Glutamatergic neuron (in vitro differentiated cells): ENCODE results near the gene CYP39A1. TPM values are rescaled to one million over a fixed set of nuclear protein-coding genes. Genes with fewer than 3 reads are reported as not detected.

Experiments
- DNase-seq: peaks from one replicate; pipeline ENCODE4 v3.0.0; 2022
- H3K27ac Mint-ChIP-seq: one replicate; pipeline ENCODE4 v1.8.0; 2020; ENCODE audit warnings: mild to moderate bottlenecking, mixed read lengths, inconsistent platforms; ENCODE audit not compliant: unreplicated experiment
- H3K27me3 Mint-ChIP-seq: one replicate; pipeline ENCODE4 v1.8.0; 2020; ENCODE audit warnings: mild to moderate bottlenecking, moderate library complexity, mixed read lengths, inconsistent platforms; ENCODE audit not compliant: unreplicated experiment
- H3K36me3 Mint-ChIP-seq: one replicate; pipeline ENCODE4 v1.8.0; 2020; ENCODE audit warnings: mild to moderate bottlenecking, mixed read lengths, inconsistent platforms; ENCODE audit not compliant: unreplicated experiment
- H3K4me1 Mint-ChIP-seq: one replicate; pipeline ENCODE4 v1.8.0; 2020; ENCODE audit warnings: mild to moderate bottlenecking, low read depth, mixed read lengths, inconsistent platforms; ENCODE audit not compliant: unreplicated experiment
- H3K4me3 Mint-ChIP-seq: one replicate; pipeline ENCODE4 v1.8.0; 2020; ENCODE audit warnings: mild to moderate bottlenecking, mixed read lengths, inconsistent platforms; ENCODE audit not compliant: unreplicated experiment
- H3K9me3 Mint-ChIP-seq: one replicate; pipeline ENCODE4 v1.8.0; 2020; ENCODE audit warnings: mild to moderate bottlenecking, moderate library complexity, mixed read lengths, inconsistent platforms; ENCODE audit not compliant: unreplicated experiment
- CTCF ChIP-seq: fragments of 200-600 bp; sonication (generic); IDR thresholded peaks from one replicate; pipeline ENCODE4 v1.5.0; 2021; ENCODE audit not compliant: partially characterized antibody, unreplicated experiment
- total RNA-seq: library from RNA; stranded (reverse); fragmentation: NEBNext Ultra II Directional; extraction: Animal tissue kit (Norgen Biotek cat#: 25700); gene quantifications from one replicate; pipeline ENCODE4 v1.2.1, GENCODE V29; 2021; ENCODE audit not compliant: unreplicated experiment

CYP39A1 gene
- total RNA-seq, 1 donor from 2014 or later, result 0.17 TPM

- Mint-ChIP-seq H3K4me1 (no peaks in the 10 kb centered on the region), H3K9me3 (peaks cover 1% of the 10 kb centered on the region), H3K27ac (no peak overlapping the region), H3K4me3 (no peak overlapping the region), H3K27me3 (no peaks in the 10 kb centered on the region), H3K36me3 (no peaks in the 10 kb centered on the region)
- no peak for DNase-seq
- no peak for TF ChIP-seq CTCF
Observed at GRCh38 chr6:46500382-46500781, 152.2 kb downstream of the CYP39A1 start.

Other genes starting within 250 kb of the CYP39A1 start
- 21.6 TPM for gene RCAN2, start 161.4 kb downstream of the CYP39A1 start, total RNA-seq
- 13.6 TPM for gene SLC25A27, start 157 bp upstream of the CYP39A1 start, total RNA-seq
- gene TDRD6, start 35.1 kb upstream of the CYP39A1 start, total RNA-seq, result 0.64 TPM
- gene PLA2G7, start 82.6 kb upstream of the CYP39A1 start, total RNA-seq, result 0.44 TPM
- gene ANKRD66, start 94.1 kb upstream of the CYP39A1 start, total RNA-seq, result not detected
- gene MEP1A, start 140.6 kb upstream of the CYP39A1 start, total RNA-seq, result not detected